ENCODE data around the gene RNF113B. TPM values are rescaled to one million over a fixed set of nuclear protein-coding genes. Genes with fewer than 3 reads are reported as not detected.

RNF113B gene
- total RNA-seq, 1 donor: not detected

DNA sequence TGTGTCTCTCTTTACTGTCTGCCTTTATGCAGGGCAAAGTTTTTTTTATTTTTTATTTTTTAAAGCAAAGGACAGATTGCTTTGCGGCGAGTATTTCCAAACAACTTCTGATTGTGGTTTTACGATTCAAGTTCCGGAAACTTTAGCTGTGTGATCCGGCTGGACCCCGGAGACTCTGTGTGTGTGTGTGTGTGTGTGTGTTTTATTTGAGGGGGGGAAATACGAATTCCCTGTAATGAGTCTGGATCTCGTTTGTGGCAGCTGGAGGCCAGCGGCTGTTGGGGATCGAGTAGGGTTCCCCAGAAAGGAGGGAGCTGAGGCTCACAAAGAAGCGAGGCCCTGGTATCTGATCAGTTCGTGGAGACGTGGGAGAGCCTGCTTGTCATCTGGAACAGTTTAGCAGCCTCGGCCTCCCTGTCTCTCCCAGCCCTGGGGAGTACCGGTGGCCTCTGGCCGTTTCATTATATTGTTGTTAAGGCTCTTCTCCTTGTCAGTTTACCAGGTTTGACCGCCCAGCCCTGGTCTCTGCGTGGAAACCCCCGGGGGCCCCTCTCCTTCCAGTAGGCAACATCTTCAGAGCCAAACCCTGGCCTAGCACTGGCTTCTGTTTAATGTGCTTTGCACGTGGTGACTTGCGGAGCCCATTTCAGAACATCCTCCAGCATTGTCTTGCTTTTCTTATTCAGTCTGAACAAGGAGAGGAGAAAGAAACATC, 32.9 kb downstream of the RNF113B start:
- peaks cover 44% of the 10 kb centered on the region for H3K27me3 ChIP-seq (ENCODE audit: insufficient read depth, low read length)
- H3K9me3 ChIP-seq (ENCODE audit: low read depth, low read length): no peaks in the 10 kb centered on the region
- H3K4me3 ChIP-seq (ENCODE audit: low read length): no peak overlapping the region
- peaks cover 3% of the 10 kb centered on the region for H3K4me1 ChIP-seq (ENCODE audit: insufficient read depth, low read length)

DNA sequence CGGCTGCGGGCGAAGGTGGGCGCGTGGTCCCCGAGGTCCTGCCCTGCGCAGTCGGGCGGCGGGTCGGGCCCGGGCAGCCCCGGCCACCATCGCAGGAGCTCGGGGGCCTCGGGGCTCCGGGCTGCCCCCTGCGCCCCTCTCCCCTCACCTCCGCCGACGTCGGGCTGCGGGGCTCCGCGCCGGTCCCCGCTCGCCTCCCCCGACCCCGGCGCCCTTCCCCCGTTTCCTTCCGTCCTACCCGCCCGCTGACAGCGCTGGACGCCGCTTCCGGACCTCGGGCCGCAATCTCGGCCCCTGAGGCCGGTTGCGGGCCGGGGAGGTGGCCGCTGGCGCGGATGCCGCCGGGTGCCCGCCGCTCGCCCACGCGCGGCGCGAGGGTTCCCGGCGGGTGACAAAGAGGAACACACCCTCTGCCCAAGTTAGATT, 33.5 kb downstream of the RNF113B start:
- no peak overlapping the region for H3K4me3 ChIP-seq (ENCODE audit: low read length)
- H3K27me3 ChIP-seq (ENCODE audit: insufficient read depth, low read length): peaks cover 44% of the 10 kb centered on the region
- H3K4me1 ChIP-seq (ENCODE audit: insufficient read depth, low read length): peaks cover 3% of the 10 kb centered on the region
- no peaks in the 10 kb centered on the region for H3K9me3 ChIP-seq (ENCODE audit: low read depth, low read length)

DNA sequence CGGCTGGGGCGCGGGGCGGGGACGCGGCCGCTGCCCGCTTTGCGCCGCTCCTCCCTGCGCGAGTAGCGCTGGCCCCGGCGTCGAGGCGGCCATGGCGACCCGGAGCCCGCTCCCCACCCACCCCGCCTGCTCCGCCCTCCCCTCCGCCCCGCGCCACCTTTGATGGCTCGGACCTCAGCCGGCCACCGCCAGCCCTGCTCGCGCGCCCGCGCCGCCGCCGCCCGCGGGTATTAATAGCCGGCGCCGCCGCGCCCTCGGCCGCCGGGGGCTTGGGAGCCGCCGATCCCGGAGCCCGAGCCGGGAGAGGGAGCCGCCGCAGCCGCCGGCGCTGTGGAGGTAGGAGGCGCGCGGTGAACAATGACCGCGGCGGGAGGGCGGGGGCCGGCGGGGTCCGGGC, 33.9 kb downstream of the RNF113B start:
- no peaks in the 10 kb centered on the region for H3K9me3 ChIP-seq (ENCODE audit: low read depth, low read length)
- peaks cover 3% of the 10 kb centered on the region for H3K4me1 ChIP-seq (ENCODE audit: insufficient read depth, low read length)
- no peak overlapping the region for H3K4me3 ChIP-seq (ENCODE audit: low read length)
- H3K27me3 ChIP-seq (ENCODE audit: insufficient read depth, low read length): peaks cover 44% of the 10 kb centered on the region

DNA sequence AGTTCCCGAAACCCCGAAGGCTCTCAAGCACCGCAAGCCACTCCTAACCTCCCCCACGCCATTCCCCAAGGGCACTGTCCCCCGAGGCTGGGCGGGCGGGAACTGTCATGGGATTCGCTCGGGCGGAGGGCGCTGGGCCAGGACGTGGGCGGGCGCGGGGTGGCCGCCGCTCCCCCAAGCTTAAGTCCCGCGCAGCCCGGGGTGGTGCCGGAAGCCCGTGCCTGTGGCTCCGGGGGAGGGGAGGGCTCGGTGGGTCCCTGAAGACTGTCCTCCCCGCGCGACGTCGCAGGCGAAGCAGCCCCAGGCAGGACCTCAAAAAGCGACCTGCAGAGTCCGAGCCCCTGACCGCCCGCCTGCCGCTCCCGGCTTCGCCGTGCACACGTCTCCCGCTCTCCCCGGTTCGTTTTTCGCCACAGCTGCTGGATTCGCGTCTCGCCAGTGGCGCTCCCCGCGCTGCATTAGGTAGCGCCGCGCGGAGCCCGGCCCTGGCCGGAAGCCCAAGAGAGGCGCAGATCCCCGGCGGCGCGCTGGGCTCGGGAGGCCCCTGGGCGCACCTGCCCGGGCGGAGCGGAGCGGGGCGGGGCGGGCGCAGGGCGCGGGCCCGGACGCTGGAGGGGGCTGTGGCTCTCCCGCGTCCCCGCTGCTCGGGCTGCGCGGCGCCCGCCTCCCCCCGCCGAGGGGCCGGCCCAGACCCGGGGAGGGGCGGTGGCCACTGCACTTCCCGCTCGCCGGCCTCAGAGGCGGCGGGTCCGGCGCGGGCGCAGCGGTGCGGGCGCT, 34.5 kb downstream of the RNF113B start, which contains the start of gene FARP1:
FARP1 (plus strand) TSS at position 715 of the 777 bp plus-strand sequence. CDS start 70,149 bp downstream, outside the sequence.
- H3K27me3 ChIP-seq (ENCODE audit: insufficient read depth, low read length): peaks cover 45% of the 10 kb centered on the region
- peaks cover 3% of the 10 kb centered on the region for H3K4me1 ChIP-seq (ENCODE audit: insufficient read depth, low read length)
- H3K4me3 ChIP-seq (ENCODE audit: low read length): no peak within 1 kb of the TSS
- no peaks in the 10 kb centered on the region for H3K9me3 ChIP-seq (ENCODE audit: low read depth, low read length)

DNA sequence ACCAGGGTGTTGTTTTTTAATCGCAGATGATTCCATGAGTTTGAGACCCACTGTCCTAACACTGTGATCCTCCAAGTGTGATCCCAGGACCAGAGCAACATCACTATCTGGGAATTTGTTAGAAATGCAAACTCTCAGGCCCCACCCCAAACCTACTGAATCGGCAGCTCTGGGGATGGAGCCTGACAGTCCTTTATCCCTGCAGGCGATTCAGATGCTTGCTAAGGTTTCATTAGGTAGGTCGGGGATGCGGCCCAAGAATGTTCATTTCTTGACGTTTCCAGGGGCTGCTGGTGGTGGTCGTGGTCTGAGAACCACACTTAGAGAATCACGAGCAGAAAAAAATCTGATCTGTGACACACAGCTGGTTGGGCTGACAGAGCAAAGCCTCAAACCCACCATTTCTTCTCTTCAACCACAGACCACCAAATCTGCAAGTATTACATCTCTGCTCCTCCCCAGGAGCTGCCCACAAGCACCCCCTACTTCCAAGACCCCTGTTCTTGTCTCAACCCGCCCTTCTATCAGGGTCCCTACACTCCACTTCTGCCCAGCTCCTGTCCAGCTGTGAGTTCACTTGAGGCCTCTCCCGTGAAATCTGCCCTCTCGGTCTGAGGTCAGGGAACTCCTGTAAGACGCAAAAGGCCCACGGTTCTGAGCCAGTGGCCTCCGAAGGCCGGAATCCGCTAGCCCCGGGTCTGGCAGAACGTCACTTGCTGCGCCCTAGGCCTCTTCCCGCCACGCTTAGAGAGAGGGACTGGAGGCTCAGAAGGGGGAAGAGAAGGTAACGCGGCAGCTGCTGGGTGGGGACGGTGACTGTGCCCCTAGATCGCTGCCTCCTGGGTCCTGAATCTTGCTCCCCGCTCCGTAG, 35.3 kb downstream of the RNF113B start:
- H3K27me3 ChIP-seq (ENCODE audit: insufficient read depth, low read length): peaks cover 46% of the 10 kb centered on the region

DNA sequence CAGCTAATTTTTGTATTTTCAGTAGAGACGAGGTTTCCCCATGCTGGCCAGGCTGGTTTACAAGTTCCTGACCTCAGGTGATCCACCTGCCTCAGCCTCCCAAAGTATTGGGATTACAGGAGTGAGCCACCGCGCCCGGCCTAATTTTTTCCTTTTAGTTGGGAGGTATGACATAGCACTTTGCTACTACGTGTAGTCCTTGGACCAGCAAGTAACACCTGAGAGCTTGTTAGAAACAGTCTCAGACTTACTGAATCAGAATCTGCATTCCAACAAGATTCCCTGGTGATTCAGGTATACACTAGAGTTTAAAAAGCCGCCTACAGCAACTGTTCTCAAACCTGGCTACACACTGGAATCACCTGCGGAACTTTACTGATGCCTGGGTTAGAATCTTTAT, 36.0 kb downstream of the RNF113B start:
- H3K27me3 ChIP-seq (ENCODE audit: insufficient read depth, low read length): peaks cover 42% of the 10 kb centered on the region
- H3K4me1 ChIP-seq (ENCODE audit: insufficient read depth, low read length): peaks cover 3% of the 10 kb centered on the region
- H3K4me3 ChIP-seq (ENCODE audit: low read length): no peak overlapping the region
- no peaks in the 10 kb centered on the region for H3K9me3 ChIP-seq (ENCODE audit: low read depth, low read length)

More for the DNA sequence above, 35.3 kb downstream of the RNF113B start:
- Histone ChIP-seq H3K9me3 (ENCODE audit: low read depth, low read length) (no peaks in the 10 kb centered on the region), H3K4me3 (ENCODE audit: low read length) (no peak overlapping the region), H3K4me1 (ENCODE audit: insufficient read depth, low read length) (peaks cover 3% of the 10 kb centered on the region)

DNA sequence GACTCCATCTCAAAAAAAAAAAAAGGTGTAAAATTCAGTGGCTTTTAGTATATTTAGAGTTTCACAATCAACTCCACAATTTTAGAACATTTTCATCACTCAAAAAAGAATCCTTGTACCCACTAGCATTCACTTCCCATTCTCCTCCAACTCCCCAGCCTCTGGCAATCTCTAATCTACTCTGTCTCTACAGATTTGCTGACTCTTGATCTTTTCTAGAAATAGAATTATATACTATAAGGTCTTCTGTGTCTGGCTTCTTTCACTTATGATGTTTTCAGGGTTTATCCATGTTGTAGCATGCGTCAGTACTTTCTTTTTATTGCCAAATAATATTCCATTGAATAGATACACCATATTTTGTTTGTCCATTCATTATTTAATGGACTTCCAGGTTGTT, 42.2 kb downstream of the RNF113B start:
- Histone ChIP-seq H3K9me3 (ENCODE audit: low read depth, low read length) (no peaks in the 10 kb centered on the region), H3K4me1 (ENCODE audit: insufficient read depth, low read length) (no peaks in the 10 kb centered on the region), H3K27me3 (ENCODE audit: insufficient read depth, low read length) (peaks cover 7% of the 10 kb centered on the region), H3K4me3 (ENCODE audit: low read length) (no peak overlapping the region)

DNA sequence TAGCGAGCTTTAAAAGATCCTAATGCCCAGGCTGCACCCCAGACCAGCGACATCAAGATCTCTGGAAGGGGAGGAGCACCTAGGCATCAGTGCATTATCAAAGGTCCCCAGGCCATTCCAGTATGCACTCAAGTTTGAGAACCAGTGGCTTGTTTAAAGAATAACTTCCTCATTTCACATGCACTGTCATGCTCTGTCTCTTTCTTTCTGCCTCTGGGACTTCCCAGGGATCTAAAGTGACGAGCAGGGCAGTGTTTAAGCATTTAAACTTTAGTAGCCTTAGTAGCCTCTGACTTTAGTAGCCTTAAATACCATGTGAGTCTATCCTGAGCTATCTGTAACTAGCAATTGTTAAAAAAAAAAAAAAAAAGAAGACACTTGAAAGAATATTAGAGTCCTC, 43.1 kb downstream of the RNF113B start:
- no peaks in the 10 kb centered on the region for H3K9me3 ChIP-seq (ENCODE audit: low read depth, low read length)
- H3K27me3 ChIP-seq (ENCODE audit: insufficient read depth, low read length): peaks cover 2% of the 10 kb centered on the region
- H3K4me1 ChIP-seq (ENCODE audit: insufficient read depth, low read length): no peaks in the 10 kb centered on the region
- no peak overlapping the region for H3K4me3 ChIP-seq (ENCODE audit: low read length)

DNA sequence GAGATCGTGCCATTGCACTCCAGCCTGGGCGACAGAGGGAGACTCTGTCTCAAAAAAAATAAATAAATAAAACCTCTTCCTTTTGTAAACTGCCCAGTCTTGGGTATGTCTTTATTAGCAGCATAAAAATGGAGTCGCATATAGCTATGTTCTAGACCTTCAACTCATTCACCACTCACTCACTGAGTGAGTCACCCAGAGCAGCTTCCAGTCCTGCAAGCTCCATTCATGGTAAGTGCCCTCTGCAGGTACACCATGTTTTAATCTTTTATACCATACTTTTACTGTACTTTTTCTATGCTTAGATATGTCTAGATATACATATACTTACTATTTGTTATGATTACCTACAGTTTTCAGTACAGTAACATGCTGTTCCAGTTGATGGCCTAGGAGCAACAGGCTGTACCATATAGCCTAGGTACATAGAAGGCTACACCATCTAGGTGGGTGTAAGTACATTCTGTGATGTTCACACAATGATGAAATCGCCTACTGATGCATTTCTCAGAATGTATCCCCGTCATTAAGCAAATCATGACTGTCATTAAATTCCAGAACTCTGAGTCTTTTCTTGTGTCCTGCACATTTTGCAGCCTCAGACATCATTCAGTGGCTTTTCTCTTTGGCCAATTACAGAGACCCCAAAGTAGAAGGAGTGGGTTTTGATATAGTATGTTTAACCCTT, 47.9 kb downstream of the RNF113B start:
- no peak overlapping the region for H3K4me3 ChIP-seq (ENCODE audit: low read length)
- no peaks in the 10 kb centered on the region for H3K9me3 ChIP-seq (ENCODE audit: low read depth, low read length)
- H3K4me1 ChIP-seq (ENCODE audit: insufficient read depth, low read length): no peaks in the 10 kb centered on the region
- H3K27me3 ChIP-seq (ENCODE audit: insufficient read depth, low read length): no peaks in the 10 kb centered on the region

Other genes with a start within 250 kb of the RNF113B start
- gene IPO5, start 223.6 kb downstream of the RNF113B start, total RNA-seq: 69.2 TPM
- gene FARP1, start 34.2 kb downstream of the RNF113B start, total RNA-seq: 0.42 TPM